Activated B cell treated with CpG ODN at 0.5 μM for 24 hours (primary cell): ENCODE data around the gene SCGN. TPM values are rescaled to one million over a fixed set of nuclear protein-coding genes. Genes with fewer than 3 reads are reported as not detected.

Experiments
- ATAC-seq: fragments of 200-7000 bp; cut with Tn5 transposase; one replicate; pipeline ENCODE4 v1.10.0; 2021; ENCODE audit warnings: low read depth, mild to moderate bottlenecking, moderate library complexity
- CTCF ChIA-PET: fragments of 350-600 bp; sonication (Branson Sonifier 250); formaldehyde crosslinking; loops from one replicate; lab custom pipeline; 2021; ENCODE audit warnings: antibody characterized with exemption; lab: Charles Lee
- POLR2A ChIA-PET: fragments of 350-600 bp; sonication (Branson Sonifier 250); formaldehyde crosslinking; loops from one replicate; lab custom pipeline; 2021; ENCODE audit warnings: antibody characterized with exemption; lab: Charles Lee
- DNase-seq: peaks from one replicate; pipeline ENCODE4 v3.0.0; 2022
- H3K27ac Mint-ChIP-seq: one replicate; pipeline ENCODE4 v1.8.0; 2020; ENCODE audit warnings: mixed read lengths
- H3K27me3 Mint-ChIP-seq: one replicate; pipeline ENCODE4 v1.8.0; 2021; ENCODE audit warnings: mixed read lengths
- H3K36me3 Mint-ChIP-seq: one replicate; pipeline ENCODE4 v1.8.0; 2021; ENCODE audit warnings: low read depth, mixed read lengths
- H3K4me1 Mint-ChIP-seq: one replicate; pipeline ENCODE4 v1.8.0; 2021; ENCODE audit warnings: mixed read lengths
- H3K4me3 Mint-ChIP-seq: one replicate; pipeline ENCODE4 v1.8.0; 2020; ENCODE audit warnings: mild to moderate bottlenecking, mixed read lengths
- H3K9me3 Mint-ChIP-seq: one replicate; pipeline ENCODE4 v1.8.0; 2020; ENCODE audit warnings: mixed read lengths
- intact Hi-C: fragments of 100-400 bp; cut with micrococcal nuclease; formaldehyde crosslinking; loops from one replicate; pipeline ENCODE4 v1.15.1; 2024
- total RNA-seq: library from RNA; stranded (reverse); gene quantifications from 2 replicates; pipeline ENCODE4 v1.2.3, GENCODE V29; 2022
- TF ChIP-seq, protein P1 (sequence below): fragments of 200-600 bp; IDR thresholded peaks from one replicate; pipeline ENCODE4 v1.8.0; 2022; ENCODE audit warnings: antibody characterized with exemption, mild to moderate bottlenecking

SCGN gene
- total RNA-seq, 1 donor from 2014 or later = not detected

DNA sequence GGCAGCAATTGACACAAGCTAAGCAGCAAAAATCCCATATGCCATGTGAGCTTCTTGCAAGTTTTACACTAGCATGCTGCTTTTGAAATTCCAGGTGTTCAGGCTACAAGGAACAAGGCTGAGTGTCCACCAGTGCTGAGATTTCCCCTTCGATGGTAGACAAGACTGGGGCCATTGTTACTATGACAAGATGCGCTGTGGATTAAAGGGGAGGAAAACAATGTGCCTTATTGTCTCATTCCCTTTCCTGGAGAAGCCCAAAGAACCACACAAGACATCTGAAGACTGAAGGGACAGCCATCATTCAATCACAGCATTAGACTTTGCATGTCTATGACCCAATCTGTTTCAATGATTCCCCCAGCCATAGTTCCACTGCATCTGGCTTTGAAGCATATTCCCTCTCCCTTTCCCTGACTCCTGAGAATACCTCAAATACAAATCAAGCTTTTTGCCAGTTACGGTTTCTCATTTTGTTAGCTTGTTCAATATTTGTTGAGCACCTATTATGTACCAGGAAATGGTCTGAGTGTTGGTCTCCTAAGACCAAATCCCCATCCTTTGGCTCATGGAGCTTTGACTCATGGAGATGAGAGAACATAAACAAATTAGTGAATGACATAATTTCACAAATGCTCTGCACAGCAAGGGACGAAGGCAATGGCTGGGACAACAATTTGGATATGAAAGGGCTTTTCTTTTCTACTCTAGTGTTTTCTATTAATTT lies 23.4 kb upstream of the SCGN start:
- H3K27me3 Mint-ChIP-seq = peaks cover 32% of the 10 kb centered on the region
- TF ChIP-seq, protein P1, sequence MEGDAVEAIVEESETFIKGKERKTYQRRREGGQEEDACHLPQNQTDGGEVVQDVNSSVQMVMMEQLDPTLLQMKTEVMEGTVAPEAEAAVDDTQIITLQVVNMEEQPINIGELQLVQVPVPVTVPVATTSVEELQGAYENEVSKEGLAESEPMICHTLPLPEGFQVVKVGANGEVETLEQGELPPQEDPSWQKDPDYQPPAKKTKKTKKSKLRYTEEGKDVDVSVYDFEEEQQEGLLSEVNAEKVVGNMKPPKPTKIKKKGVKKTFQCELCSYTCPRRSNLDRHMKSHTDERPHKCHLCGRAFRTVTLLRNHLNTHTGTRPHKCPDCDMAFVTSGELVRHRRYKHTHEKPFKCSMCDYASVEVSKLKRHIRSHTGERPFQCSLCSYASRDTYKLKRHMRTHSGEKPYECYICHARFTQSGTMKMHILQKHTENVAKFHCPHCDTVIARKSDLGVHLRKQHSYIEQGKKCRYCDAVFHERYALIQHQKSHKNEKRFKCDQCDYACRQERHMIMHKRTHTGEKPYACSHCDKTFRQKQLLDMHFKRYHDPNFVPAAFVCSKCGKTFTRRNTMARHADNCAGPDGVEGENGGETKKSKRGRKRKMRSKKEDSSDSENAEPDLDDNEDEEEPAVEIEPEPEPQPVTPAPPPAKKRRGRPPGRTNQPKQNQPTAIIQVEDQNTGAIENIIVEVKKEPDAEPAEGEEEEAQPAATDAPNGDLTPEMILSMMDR = no peak
- ChIA-PET POLR2A (no interaction called here), CTCF (no interaction called here)
- DNase-seq (no peak), ATAC-seq (no peak)
- no peak overlapping the region for H3K27ac Mint-ChIP-seq
- no peak overlapping the region for H3K4me3 Mint-ChIP-seq
- H3K9me3 Mint-ChIP-seq = no peaks in the 10 kb centered on the region
- H3K36me3 Mint-ChIP-seq = no peaks in the 10 kb centered on the region
- no peaks in the 10 kb centered on the region for H3K4me1 Mint-ChIP-seq
- intact Hi-C loops = no loop called here

DNA sequence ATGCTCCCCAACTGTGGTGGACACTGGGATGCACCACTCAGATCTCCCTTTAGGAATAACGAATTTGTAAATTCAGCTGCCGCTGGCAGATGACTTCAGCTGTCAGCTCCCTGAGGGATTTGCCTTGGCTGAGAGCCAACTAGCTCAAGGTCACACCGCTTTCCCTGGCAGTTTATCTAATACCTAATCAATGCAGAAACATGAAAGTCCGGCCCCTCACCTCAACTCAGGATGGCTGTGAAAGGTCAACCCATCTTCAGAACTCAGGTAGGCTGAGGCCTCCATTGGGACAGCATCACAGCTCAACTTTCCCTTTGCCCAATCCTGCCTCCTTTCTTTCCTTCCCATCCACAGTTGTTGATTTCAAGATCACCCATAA lies 22.8 kb upstream of the SCGN start:
- H3K9me3 Mint-ChIP-seq = no peaks in the 10 kb centered on the region
- CTCF ChIA-PET = no interaction called here
- POLR2A ChIA-PET = no interaction called here
- no peak overlapping the region for H3K4me3 Mint-ChIP-seq
- ATAC-seq (no peak), DNase-seq (no peak)
- intact Hi-C loops = no loop called here
- H3K27me3 Mint-ChIP-seq = peaks cover 32% of the 10 kb centered on the region
- H3K27ac Mint-ChIP-seq = no peak overlapping the region
- H3K4me1 Mint-ChIP-seq = no peaks in the 10 kb centered on the region
- TF ChIP-seq, protein P1 = no peak
- H3K36me3 Mint-ChIP-seq = no peaks in the 10 kb centered on the region

DNA sequence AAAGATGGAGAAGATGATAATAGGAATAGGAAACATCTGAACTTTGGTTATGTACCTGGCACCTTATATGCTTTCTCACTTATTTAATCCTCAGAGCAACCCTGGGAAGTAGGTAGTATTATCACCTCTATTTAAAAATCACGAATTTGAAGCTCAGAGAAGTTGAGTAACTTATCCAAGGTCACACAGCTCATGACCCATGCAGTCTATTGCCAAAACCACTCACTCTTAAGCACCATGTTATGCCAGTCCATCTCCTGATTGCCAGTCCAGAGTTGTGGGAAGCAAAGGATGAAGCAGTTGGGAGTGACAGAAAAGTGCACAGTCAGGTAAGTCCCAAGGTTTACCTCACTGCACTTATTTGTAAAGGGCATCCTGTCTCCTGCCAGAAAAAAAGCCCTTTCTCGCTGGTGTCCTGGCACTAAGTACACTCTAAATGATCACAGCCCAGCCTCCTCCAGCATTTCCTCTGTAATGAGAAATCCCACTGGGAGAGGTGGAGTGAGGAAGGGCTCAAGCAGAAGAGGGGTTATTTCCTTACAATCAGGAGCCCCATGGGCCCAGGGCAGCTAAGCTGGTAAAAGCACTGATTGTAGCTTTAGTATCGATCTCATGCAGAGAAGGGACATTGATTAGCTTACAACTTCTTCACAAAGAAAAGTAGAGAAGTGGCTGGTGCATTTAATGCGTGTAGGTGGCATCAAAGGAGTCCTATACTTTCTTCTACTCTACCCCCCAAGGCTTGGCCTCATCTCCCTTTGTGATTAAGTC lies 21.3 kb upstream of the SCGN start:
- CTCF ChIA-PET = no interaction called here
- Mint-ChIP-seq H3K27me3 (peaks cover 32% of the 10 kb centered on the region), H3K27ac (no peak overlapping the region), H3K4me3 (no peak overlapping the region), H3K4me1 (no peaks in the 10 kb centered on the region), H3K36me3 (no peaks in the 10 kb centered on the region), H3K9me3 (no peaks in the 10 kb centered on the region)
- no peak for ATAC-seq
- DNase-seq = no peak
- TF ChIP-seq, protein P1 = no peak
- intact Hi-C loops = no loop called here
- POLR2A ChIA-PET = no interaction called here

DNA sequence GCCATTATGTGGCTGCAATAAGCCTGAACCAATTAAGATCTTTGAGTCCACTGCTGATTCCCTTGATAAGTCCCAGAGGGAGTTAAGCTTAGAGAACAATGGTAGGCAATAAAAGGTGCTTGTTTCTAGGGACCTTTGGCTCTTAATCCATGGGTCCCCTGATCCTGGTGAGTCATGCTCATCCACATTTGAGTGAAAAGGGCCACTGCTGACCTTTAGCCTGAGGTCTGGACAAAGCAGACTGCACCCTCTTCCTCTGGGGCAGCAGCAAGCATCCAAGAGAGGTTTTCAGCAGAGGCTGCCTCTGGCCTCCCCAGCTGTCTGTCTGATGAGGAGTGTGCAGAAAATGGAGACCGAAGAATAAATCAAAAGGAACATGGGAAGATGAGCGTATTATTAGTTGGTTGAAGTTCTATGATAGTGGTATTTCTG lies 16.1 kb upstream of the SCGN start:
- POLR2A ChIA-PET = no interaction called here
- no peaks in the 10 kb centered on the region for H3K9me3 Mint-ChIP-seq
- TF ChIP-seq, protein P1 = no peak
- ATAC-seq (no peak), DNase-seq (no peak)
- H3K27ac Mint-ChIP-seq = no peak overlapping the region
- no peak overlapping the region for H3K4me3 Mint-ChIP-seq
- intact Hi-C loops = no loop called here
- H3K36me3 Mint-ChIP-seq = no peaks in the 10 kb centered on the region
- CTCF ChIA-PET = no interaction called here
- peaks cover 35% of the 10 kb centered on the region for H3K27me3 Mint-ChIP-seq
- H3K4me1 Mint-ChIP-seq = no peaks in the 10 kb centered on the region

DNA sequence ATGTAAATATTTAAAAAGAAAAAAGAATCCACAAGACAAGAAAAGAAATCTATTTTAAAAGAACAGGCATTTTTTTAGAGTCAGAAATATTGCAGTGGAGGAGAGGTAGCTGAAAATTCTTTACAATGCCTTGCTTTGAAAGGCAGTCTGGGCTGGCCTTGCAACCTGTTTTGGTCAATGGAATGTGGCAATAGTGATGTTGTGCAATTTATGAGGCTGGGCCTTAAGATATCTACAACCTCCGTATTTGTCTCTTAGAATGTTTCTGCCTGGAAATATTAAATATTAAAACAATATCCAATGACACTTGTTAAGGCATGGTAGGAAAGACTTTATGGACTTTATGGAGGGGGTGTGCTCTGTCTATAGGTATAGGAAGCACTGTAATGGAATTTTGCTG lies 14.8 kb upstream of the SCGN start:
- H3K36me3 Mint-ChIP-seq = no peaks in the 10 kb centered on the region

More for the DNA sequence above, 14.8 kb upstream of the SCGN start:
- no peak for DNase-seq
- Mint-ChIP-seq H3K9me3 (peaks cover 7% of the 10 kb centered on the region), H3K27me3 (peaks cover 37% of the 10 kb centered on the region), H3K27ac (no peak overlapping the region), H3K4me3 (no peak overlapping the region), H3K4me1 (no peaks in the 10 kb centered on the region)
- ChIA-PET CTCF (no interaction called here), POLR2A (no interaction called here)
- no peak for ATAC-seq
- intact Hi-C loops = no loop called here
- TF ChIP-seq, protein P1 = no peak
